GM18508 (cell line): Measurements from ENCODE around the gene STARD13.

Source experiments
- ATAC-seq: cut with Tn5 transposase; IDR thresholded peaks from one replicate; pipeline ENCODE4 v1.9.1; 2021; ENCODE audit warnings: moderate number of reproducible peaks; ENCODE audit not compliant: insufficient read depth, unreplicated experiment

STARD13 gene

DNA sequence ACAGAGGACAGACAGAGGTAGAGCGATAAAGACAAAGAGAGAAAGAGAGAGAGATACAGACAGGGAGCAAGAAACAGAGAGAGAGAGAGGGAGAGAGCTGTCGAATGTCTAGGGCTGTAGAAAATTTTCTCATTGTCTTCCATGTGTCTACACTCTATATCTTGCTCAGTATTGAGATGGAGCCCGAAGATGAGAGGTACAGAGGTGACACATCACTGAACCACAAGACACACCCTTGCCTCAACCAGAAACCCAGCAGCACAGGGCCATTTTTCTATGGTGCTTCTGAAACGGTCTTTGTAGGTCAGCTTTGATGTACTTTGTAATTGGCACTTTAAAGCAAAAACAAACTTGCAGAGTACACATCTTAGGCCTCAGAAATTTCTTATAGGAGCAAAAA lies 157.4 kb downstream of the STARD13 start:
- ATAC-seq, result no peak

DNA sequence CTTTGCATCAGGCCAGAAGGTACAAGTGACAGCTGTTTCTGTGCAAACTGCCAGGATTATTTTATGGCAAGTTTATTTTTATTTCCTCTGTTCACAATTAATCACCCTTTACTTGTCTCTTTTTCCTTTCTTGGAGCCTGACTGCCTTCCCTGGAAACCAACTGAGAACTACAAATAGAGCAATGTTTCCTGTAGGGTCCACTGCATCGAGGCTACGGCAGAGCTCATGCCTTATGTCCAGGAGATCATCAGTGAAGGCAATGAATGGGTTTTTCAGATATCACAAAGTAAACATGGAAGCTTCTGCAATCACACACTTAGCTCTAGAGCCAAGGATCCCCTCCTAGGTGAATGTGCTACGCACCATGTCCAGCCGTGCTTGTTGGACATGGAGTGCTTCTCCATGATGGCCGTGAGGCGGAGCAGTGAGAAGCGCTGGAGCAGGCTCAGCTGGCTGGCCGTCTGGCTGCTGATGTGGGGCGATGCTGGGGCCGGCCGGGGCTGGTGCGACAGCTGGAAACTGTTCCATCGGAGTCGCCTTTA lies 158.5 kb downstream of the STARD13 start:
- ATAC-seq, result no peak

DNA sequence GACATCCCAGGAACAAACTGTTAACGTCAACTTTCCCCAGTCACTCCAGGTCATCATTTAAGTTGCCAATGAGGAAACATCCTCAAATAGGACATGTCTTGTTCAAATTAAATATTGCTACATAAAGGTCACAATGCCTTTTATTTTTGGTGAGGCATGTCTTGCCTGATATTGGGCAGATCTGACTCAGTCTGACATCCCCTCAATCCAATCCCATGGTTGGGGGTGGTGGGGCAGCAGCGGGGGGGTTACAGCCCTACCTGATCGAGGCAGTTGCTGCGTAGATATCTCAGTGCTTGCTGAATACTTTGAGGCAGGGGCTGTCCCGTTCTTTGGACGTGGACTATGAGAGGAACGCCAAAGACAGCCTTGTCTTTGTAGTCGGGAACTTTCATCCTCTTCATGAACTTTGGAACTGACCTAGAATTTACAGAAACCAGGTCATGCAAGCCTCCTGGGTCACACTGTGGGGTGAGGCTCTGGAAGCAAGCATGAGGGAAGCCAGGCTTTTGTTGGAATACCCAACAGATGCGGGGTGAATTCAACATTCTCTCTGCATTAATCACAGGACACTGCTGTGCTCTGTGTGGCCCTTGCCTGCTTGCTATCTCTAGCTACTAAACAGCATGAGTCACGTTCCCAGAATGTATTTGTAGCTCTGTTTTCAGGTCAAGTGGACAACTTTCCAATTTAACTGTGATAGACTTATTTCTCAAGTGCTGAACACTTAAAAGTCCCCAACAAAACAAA lies 159.6 kb downstream of the STARD13 start:
- ATAC-seq, result no peak

DNA sequence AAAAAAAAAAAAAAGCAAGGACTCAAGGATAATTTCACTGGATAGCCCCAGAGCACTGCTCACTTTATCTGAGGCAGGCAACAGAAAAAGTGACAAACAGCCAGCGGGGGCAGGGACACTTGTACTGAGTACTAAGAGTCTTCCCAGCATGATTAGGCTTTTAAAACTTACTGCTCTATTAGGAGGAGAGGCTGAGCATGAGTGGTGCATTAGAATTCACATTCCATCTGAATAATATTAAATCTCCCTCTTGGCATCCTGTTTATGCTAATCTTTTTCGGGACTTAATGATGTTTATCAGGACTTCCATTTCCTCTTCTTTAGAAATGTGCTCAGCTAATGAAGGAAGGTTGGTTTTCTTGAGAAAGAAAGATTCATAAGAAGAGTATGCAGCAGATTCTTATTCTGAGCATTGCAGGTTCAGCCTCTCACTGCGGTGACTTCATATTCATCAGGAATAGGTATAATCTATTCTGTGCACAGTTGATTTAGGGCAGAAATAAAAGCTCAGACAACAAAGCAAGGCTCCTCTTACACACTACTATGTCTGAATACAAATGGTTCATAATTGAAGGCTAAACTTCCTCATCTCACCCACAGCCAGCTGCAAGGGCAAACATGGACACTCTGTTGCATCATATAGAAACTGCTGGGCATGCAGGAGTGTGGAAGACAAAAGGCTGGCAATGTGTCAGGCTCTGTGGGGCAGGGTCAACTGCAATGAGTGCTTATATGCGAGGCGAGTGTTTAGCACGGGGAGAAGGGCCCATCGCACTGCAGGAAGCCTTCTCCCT lies 162.3 kb downstream of the STARD13 start:
- no peak for ATAC-seq

DNA sequence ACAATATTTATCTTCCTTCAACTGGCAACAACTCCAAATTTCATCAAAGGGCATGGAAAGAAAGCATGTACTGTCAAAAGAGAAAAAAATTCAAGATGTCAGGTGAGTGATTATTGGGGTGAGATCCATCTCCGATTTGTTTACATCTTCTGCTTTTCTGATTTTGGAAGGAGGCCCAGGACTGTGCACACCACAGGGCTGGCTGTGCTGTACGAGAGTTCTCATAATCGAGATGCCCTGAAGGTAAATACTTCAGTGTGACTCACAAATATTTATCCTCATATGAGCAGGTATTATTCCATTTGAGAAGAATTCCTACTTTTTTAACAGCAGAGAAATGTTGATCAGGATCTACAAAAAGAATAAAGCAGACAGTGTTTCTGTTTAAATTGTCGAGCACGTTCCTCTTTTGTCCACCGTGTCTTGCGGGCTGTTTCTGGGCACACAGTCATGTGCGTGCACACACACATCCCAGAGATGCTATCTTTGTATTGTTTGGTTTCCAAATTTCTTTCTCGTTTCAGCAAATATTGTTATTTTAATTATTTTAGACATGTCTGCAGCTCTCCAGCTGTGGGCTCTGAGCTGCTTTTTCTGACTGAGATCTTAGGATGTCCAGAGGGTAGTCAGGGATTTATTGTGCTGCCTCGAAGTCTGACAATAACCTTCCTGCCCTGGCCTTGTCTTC lies 165.6 kb downstream of the STARD13 start:
- no peak for ATAC-seq

DNA sequence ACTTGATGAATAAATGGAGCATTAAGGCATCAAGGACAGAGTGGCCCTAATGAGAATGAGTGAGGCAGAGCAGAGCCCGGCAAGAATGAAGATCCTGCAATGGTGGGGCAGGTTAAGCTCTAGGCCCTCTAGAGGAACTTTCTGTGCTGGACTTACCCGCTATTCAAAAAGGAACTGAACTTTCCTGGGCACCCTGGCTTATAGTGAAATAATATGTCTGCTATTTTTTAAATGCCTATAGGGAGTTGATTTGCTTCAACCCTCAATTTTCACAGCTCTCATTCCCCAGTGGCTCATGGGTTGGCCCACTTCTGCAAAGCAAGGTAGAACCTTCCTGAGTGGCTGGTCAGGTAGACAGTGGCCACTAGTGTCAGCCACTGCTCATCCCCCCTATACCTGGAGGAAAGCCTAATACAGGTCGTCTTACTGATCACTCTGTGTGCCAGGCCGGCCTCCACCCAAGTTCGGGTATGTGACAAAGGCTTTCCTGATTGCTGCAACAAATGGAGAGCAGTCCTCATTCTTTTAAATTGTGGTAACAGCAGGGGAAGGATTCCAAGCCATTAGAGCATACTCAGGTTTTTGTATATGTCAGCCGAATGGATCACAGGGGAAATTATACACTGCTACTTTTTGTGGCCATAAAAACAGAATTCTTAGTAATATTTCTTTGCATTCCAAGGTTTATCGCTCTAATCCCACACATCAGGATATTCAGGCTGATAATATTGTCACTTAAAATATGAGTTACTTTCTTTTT lies 166.4 kb downstream of the STARD13 start:
- ATAC-seq, result no peak

DNA sequence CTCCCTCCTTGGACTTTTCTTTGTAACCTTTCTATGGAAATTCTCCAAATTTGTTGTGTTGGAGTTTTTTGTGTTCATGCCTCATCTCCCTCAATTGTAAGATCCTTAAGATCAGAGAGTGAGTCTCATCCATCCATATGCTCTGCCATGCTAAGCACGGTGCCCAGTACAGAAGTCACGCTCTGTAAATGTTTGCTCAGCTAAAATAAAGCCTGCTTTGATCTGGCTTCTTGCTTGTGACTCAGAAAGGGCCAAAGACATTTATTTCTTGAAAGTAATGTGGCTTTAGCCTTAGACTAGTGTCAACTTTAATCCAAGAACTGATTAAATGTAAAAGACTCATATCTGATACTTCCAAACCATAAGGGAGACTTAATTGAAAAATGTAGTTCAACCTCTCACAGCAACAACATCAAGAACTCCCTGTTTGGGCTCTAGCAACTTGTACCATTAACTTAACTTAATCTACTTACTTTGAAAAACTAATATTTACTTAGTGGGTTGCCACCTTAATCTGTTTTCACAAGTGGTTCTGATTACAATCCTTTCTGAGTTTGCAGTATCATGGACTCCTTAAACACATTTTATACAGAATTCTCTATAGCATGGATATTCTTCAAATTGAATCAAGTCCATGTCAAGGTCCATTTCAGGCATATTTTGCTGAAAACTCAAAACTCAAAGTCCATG lies 169.1 kb downstream of the STARD13 start:
- ATAC-seq, result no peak

DNA sequence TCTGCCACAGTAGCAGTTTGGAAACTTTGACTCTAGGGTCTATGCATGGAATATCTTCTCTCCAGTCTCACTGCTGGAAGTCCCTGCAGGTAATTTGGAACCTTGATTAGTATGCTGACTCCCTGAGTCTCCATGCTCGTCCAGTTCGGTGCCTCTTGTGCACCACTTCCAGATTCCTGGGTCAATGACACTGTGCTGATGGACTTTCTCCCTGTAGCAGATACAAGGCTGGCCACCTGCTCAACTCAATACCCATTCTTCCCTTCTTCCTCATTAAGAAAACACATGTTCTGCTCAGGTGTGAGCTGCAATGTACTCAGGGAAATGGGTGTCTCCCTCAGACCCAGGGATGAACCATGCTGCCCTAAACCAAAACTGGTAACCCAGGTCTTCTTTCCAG lies 170.3 kb downstream of the STARD13 start:
- no peak for ATAC-seq

DNA sequence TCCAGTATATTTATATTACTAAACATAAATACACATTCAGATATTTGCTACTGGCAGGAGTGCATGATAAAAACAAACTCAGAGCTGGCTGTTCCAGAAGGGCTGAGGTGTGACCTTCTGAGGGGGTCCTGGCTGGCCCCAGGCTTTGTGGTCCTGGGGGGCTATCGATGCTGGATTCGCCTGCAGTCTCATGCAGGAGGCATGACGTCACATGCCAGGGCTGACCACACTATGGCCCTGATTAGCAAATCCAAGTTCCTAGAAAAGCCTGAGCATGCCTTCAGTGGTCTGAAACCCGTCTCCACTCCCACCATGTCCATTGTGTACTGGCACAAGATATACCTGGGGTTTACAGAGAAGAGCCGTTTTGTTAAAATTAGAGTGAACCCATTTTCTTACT lies 171.4 kb downstream of the STARD13 start:
- no peak for ATAC-seq

DNA sequence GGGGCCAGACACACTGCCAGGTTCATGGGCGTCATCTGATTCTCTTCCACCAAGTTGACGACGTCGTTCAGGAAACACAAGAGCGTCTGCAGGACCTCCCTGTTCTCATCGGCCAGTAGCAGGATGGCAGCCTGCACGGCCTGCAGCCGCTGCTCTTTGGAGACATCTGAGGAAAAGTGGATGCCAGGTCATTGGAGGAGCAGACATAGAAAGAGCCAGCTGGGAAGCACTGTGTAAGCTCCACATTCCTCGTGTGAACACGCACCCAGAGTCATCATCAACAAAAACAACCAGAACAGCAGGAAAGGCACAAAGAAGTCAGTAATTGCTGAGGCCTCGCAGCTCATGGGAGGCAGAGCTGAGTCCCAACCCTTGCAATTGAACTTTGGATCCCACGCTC lies 172.8 kb downstream of the STARD13 start:
- ATAC-seq, result no peak

DNA sequence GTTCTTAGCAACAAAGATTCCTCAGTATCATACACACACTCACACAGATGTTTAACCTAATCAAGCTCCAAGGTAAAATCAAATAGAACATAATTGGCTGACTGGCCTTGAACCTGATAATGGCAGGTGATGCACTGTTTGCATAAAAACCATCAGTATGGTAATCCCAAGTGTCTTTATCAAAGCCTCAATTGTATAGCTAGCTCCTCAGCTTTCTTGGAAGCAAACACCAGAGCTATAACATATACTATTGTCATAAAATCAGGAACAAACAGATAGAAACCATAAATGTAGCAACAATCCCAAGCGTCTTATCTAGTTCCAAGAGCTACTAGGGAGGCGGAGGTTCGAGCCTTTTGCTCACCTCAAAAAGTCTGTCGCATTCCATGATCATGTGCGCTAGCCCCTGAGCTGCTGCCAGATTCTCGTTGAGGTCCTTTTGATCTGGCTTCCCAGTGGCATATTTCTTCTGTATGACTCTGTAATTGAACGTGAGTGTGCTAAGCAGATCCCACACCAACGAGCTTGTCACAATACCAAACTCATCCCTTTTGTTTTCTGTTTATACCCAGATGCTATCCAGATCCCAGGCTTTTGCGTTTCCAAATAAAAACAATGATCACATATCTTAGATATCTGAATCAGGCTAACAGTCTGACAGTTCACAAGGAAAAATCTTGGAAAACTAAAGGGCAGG lies 174.0 kb downstream of the STARD13 start:
- ATAC-seq, result no peak

DNA sequence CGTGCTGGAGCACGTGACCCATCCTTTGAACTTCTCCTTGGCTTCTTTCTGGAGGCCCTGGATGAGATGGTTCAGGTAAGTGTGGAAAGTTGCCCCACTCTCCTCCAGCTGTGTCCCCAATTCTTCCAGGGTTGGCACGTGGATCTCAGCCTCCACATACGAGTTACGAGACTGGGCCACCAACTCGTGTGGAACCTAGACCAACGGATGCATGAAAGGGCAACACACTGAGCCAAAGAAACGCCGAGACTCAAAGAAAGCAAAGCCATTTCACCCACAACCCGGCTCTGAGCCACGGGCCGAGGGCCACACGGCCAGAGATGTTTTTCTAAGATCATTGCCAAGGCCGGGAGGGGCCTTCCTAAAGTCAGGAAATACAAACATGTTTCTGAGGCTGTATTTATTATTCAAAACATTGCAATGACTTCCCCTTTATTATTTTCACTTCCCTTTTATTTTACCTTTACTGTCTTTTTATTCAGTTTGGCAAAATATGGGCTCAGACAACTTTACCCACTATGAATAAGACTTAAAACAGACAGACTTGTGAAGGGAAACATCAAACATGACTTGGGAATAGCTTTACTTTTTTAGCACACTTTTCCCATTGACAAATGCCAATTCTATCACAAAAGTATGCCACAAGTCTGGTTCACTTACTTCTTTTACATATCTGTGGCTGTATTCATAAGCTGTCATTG lies 174.7 kb downstream of the STARD13 start:
- peak; percentile 55 for ATAC-seq

DNA sequence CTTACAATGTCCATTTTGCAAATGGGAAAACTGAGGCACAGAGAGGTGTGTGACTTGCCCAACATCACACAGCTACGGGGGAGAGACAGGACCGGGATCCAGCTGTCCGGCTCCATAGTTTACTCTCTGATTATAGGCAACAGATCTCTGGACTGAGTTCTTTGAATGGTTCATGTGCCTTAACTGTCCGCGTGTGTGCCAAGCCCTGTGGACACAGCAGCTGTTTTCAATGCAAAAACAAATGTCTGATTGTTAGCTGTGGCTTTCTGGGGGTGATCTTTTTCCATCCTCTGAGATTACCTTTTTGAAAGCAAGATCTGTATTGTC lies 175.2 kb downstream of the STARD13 start:
- no peak for ATAC-seq

DNA sequence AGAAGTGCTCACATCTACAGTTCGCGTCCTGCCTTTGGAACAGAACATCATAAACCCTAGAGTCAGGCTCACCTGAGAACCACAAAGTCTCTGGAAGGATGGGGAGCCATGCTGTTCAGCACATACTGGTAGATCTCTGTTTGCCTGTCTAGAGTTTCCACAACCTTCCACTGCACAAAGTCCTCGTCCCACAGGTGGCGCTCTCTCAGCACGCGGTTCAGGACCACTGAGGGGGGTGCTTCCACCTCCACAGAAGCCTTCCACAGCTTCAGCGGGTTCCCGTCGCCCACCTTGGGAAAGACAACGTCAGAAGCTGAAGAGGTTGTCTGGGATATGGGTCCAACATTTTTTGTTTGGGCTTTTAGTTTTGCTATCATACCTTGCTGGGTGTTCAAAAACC lies 175.8 kb downstream of the STARD13 start:
- ATAC-seq, result no peak

DNA sequence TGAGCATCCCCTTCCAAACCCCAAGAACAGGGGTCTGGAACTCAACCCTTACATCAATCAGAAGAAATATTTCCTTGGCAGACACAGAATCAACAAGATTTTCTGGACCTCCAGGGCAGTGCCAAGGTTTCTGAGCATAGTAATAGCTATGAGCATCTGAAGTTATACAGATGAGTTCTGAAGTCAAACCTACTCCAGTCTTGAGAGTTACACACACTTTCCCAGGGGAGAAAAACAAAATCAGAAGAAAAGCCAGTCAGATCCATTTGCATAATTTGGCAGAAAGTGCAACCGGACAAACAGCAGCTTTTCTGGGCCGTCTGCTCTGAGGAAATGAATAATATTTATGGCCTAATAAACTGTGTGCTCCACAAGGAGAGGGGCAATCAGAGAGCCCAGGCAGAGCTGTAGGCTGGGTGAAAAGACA lies 176.3 kb downstream of the STARD13 start:
- ATAC-seq, result no peak

DNA sequence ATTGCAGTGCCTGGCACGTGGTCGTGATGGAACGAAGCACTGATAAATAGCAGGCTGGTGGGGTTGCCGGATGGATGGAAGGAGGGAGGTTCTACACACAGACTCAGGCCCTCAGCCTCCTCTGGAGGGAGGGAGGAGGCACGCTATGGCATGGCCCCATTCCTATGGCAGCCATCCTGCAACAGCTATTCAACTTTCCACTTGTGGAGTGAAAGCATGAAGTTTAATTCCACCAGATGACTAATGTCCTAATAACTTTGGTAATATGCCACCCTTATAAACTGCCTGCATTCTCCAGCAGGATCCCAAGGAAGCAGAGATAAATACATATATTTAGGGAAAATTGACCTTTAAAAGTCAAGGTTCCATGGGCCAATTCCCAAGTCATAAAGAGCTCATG lies 176.9 kb downstream of the STARD13 start:
- ATAC-seq, result no peak

DNA sequence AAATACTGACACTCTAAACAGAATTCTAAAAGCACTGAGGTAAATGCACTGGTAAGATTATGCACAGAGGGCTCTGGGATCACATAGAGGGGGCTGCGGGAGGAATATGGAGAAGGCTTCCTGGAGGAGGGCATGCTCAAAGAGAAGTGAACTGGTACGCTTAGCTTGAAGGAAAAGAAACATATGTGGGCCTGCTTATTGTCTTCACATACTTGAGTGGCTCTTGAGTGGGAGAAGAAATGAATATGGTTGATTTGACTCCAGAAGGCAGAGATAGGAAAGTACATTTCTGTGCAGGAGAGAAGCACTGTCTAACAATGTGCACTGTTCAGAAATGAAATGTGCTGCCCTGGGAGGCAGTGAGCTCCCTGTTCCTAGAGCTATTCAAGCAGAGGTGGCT lies 178.2 kb downstream of the STARD13 start:
- ATAC-seq, result no peak

DNA sequence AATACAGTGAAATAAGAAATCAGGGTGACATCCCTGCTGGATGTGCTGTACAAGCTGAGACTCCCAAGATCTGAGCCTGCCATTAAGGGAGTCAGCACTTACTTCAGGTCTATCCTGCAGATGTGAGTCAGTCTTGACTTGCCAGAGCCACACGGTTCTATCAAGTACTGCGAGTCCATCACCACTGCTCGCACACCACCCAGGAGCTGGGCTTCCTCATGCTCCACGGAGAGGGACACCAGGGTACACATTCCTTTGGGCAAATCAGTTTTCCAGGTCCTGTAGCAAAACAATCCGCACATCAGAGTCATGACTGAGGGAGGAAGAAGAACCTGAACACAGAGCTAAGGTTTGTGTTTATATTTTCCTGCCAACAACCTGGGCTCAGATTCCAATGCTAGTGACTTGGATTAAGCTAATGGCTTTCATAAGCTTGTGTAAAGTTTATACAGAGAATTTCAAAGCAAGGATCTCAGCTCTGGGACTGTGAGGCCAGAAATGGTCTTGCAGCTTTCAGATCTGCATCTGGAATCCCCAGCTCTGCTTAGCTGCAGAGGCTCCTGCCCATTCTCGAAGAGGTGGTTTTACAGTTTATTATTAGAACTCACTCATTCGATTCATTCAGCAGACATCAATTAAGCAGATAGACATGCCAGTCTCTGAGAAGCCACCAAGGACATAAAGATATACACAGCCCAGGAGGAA lies 178.7 kb downstream of the STARD13 start:
- ATAC-seq, result no peak
